NCI-H2171 treated with DMSO at 0.1 percent for 48 hours (cell line): ENCODE measurements around the gene TUBA1C.
"Not testable (repeated sequence)": the region's sequence is repeated elsewhere in the genome, so short reads cannot be mapped to it uniquely, and the experiment has no call there.

Experiments
- DNase-seq: peaks from one replicate; lab custom pipeline; 2025; lab: John Stamatoyannopoulos, UW

Gene TUBA1C

GRCh38 chr12:49310451-49311000, 45.6 kb downstream of the TUBA1C start:
- DNase-seq, result not testable (repeated sequence)

- no peak for DNase-seq
Observed at GRCh38 chr12:49314811-49315210, 49.9 kb downstream of the TUBA1C start.

GRCh38 chr12:49317118-49317517, 52.2 kb downstream of the TUBA1C start:
- not testable (repeated sequence) for DNase-seq

DNA sequence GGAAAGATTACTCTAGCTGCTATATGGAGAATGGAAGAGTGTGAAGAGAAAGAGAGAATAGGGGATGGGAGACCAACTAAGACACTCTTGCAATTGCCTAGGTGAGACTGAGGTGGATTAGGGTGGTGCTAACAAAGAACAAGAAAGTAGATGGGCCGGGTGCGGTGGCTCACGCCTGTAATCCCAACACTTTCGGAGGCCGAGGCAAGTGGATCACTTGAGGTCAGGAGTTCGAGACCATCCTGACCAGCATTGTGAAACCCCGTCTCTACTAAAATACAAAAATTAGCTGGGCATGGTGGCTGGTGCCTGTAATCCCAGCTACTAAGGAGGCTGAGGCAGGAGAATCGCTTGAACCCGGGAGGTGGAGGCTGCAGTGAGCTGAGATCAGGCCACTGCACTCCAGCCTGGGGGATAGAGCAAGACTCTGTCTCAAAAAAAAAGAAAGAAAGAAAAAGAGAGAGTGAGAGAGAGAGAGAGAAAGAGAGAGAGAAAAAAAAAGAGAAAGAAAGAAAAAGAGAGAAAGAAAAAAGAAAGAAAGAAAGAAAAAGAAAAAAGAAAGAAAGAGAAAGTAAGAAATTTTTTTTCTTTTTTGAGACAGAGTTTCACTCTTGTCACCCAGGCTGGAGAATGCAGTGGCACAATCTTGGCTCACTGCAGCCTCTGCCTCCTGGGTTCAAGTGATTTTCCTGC, 55.7 kb downstream of the TUBA1C start:
- DNase-seq, result not testable (repeated sequence)

DNA sequence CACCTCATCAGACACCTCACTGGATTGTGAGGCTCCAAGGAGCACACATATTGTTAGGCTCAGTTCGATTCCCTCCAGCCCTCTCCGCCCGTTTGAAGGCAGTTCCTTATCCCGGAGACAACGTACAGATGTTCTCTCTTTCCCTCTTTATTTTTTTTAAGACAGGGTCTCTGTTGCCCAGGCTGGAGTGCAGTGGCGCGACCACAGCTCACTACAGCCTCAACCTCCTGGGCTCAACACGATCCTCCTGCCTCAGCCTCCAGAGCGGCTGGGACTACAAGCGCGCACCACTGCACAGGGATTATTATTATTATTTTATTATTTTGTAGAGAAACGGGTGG, 57.5 kb downstream of the TUBA1C start:
- no peak for DNase-seq

DNA sequence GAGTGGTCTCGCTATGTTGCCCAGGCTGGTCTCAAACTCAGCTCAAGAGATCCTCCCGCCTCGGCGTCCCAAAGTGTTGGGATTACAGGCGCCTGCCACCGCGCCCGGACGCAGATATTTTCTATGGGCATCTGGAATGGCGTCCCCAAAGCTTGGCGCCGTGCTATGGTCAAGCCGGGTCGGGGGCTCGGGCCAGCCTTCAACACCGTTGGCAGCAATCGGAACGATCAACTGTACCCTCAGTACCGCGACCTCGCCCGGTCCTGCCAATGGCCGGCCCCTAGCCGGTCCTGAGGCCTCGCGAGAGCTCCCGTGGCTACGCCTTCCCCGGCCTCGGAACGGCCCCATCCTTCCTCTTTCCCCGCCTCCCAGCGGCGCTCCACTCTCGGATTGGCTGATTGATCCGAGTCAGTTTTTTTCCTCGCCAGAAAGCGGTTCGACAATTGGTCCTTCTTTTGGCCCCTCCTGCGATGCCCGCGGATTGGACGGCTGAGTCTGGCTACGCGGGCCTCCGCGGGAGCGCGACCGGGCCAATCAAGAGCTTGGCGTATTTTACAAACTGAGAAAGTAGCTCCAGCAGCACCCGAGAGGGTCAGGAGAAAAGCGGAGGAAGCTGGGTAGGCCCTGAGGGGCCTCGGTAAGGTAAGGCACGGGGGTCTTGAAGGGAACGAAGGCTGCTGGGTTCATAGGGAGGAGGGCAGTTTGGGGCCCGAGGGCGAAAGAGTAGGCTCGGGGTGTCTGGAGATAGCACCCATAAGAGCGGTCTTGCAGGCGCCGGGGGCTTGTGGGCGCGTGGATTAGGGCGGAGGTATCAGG, 58.0 kb downstream of the TUBA1C start, which contains the start of gene TROAP:
Gene TROAP (plus strand): TSS at position 548 of the 816 bp plus-strand sequence. CDS start 354 bp downstream, outside the sequence.
- peak; percentile 98 for DNase-seq

GRCh38 chr12:49323524-49324097, 58.7 kb downstream of the TUBA1C start:
- DNase-seq, result no peak
